DLD1 (cell line): ENCODE measurements around the gene MICOS13.
"Not testable (repeated sequence)": the region's sequence is repeated elsewhere in the genome, so short reads cannot be mapped to it uniquely, and the experiment has no call there.

Experiments
- in situ Hi-C: cut with HindIII; loops from 2 replicates; pipeline ENCODE4 v1.10.0; 2017; ENCODE audit warnings: low sequenced_read_pairs

The MICOS13 gene

DNA sequence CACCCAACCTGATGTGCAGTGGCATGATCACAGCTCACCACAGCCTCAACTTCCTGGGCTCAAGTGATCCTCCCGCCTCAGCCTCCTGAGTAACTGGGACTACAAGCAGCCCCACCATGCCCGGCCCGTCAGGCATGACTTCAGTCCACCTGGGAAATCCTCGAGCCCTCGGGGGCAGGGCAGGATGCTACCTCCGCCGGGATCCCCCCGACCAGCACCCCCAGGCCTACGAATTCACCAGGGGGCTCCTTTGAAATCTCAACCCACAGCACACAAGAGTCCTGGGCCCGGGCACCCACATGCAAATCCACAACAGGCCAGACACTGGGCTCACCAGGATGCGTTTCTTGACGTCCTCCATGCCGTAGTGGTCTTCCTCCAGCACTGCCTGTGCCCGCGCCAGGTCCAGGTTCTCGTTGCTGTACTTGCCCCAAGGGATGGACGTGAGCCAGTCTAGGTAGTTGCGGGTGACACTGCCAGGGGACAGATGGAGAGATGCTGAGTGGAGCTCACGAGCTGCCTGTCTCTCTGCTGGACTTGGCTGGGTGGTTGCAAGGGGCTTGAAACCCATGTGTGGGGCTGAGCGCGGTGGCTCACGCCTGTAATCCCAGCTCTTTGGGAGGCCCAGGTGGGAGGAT is 20.3 kb upstream of the MICOS13 start:
- in situ Hi-C loops, result no loop called here

DNA sequence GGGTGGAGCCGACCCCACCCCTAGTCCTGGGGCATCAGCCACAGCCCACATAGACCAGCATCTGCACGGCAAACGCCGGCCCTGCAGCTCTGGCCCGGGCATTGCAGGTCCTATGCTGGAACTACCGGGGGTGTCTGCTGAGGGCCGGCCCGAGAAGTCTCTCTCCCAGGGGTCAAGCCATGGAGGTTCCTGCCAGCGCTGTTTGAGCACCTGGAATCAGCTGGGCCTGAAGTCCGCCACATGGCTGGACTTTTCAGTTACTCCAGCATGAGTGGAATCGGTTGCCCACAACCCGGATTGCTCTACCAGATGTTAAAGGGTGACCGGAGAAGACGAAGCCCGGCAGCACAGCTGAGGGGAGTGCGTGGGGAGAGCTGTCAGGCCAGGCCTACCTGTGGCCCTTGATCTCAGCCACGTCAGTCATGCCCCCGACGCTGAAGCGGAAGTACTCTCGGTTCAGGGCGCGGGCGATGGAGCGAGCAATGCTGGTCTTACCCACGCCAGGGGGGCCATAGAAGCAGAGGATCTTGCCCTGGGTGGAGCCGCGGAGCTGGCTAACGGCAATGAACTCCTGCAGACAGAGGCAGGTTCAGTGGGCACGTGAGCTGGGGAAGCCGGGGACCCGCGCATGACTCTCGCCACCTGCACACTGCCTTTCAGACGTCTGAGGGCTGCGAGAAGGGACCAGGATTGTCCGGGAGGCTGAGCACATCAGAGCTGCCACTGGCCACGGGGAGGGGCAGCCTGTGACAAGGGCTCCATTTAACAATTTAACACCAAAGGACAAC is 18.5 kb upstream of the MICOS13 start:
- in situ Hi-C loops, result no loop called here

DNA sequence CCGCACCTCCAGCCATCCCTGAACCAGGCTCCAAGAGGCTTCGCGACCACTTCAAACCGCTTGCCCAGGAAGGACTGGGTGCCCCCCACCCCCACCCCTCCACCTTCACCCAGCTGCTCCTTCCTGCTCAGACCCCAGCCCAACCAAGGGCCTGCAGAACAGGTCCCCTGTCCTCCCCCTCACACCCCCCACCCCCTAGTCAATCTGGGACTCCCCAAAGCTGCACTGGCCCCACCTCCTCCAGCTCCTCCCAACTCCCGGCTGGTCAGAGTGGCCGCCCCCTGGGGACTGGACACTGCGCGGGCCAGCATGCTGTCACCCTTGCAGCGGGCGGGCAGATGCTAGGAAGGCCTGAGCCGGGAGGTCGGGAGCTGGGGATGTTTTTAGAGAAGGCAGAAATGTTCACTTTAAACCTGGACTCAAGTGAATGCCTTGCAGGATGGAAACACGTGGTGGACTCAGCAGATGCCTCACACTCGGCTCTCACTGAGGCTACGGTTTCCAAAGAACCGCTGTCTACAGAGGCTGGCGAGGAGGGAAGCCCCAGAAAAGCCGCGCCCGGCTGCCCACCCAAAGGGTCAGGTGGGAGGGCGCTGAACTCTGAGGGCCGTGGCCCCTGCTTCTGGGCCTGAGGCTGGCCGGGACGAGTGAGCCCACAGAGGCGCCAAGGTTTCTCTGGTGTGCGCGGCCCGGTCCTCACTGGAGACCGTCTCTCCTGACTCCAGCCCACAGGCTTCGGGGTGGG is 17.7 kb upstream of the MICOS13 start:
- in situ Hi-C loops, result no loop called here

DNA sequence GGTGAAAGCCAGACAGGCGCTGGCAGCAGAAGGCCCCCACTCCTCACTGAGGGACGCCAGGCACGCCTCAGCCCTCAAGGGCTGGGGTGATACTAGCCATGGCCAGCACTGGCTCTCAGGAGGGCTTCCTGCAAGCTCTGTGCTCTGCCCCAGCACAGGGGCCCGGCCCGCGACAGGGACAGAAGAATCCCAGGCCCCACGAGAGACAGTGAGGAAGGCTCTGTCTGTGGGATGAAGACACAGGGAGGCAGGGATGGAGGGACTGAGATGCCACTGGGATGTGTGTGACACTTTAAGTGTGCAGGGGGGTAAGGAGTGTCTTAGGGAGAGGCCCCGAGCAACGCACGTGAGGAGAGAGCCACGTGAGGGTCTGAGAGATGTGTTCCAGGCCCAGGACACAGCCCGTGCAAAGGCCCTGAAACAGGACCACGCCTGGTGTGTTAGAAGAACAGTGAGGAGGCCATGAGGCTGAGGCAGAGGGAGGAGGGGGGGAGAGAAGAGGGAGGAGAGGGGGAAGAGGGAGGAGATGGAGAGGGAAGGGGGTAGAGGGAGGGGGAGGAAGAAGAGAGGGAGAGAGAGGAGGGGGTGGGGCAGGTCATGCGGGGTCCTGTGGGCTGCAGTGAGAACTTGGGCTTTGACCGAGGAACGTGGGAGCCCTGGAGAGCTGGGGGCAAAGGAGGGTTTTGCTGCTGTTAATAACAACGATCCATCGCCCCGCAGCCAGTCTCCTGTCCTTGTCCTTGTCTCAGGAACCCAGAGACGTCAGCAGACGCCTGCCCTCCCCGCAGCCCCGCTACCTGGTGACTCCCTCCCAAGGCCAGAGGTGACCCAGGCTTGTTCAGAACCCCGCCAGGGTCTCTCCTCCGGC is 16.9 kb upstream of the MICOS13 start:
- in situ Hi-C loops, result no loop called here

DNA sequence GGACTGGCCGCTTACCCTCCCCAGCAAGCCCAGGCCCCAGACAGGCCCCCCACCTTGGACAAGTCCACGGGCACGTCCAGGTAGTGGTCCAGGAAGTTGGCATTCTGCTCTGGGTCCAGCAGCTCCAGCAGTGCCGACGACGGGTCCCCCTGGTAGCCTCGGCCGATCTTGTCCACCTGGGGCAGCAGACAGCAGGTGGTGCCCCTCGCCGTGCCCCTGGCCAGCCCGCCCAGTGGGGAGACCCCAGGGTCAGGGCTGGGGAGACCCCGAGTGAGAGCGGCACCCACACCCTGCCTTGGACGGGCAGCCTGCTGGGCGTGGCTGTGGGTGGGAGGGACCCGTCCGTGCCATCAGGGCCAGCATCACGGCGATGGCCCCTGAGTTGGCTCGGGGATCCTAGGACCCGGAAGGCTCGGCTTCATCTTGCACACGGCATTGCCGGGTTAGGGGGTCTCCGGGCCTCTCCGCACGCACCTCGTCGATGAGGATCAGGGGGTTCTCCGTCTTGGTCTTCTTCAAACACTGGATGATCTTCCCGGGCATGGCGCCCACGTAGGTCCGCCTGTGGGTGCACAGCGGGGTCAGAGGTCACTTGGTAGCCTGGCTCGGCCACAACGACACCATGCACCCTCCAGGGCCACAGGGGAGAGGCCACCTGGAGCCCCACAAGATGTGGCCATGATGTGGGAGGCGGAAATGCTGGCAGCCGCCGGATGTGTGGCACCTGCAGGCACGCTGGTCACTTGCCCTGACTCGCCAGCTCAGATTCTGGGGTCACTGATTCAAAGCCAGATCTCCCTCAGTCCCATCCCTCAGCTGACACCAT is 16.1 kb upstream of the MICOS13 start:
- in situ Hi-C loops, result no loop called here

DNA sequence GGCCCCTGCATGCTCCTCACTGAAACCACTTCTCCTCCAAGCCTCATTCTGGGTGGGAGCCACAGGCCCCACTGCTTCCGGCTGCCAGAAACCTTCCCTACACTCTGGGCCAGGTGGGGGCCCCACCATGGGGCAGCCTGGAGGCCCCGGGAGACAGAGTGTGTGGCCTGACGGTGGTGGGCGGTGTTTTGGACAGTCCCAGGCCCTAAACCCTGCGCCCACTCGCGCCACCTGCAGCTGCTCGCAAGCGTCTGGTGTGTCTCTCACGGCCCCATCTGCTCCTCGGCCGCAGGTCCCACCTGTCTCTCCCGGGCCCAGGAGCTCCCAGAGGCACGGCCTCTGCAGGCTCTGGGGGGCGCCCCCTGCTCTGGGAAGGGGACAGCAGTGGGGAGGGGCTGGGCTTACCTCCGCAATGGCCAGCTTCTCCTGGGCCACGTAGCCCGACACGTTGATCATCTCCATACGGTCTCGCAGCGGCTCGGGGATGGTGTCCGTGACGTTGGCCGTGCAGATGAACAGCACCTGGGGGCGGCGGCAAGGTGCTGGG is 15.4 kb upstream of the MICOS13 start:
- in situ Hi-C loops, result no loop called here

DNA sequence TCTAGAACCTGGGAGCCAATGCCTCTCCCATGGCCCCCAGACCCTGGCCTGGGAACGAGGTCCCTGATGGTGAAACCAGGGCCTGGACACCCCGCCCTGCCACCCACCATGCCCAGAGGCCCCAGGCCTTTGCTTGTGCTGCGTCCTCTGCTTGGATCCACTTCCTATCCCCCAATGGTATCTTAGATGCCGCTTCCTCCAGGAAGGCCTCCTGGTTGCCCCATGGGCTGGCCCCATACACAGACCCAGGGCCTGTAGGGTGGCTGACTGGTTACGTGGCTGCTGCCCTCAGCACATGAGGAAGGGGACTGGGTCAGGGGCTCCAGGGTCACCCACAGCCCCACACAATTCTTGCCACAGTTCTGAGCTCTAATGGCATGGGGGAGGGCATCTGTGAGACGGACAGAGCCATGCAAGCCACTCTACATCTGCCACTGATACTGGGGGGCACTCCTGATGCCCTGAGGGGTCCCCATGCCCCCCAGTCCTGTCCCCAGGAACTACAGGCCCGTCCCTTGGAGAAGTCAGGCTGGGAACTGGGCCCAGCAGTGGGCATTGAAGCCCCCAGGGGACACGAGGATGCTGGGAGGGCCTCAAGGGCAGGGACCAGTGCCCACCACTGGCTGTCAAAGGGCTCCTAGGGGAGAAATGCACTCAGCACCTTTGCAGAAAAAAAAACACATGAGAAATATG is 14.8 kb upstream of the MICOS13 start:
- in situ Hi-C loops, result no loop called here

DNA sequence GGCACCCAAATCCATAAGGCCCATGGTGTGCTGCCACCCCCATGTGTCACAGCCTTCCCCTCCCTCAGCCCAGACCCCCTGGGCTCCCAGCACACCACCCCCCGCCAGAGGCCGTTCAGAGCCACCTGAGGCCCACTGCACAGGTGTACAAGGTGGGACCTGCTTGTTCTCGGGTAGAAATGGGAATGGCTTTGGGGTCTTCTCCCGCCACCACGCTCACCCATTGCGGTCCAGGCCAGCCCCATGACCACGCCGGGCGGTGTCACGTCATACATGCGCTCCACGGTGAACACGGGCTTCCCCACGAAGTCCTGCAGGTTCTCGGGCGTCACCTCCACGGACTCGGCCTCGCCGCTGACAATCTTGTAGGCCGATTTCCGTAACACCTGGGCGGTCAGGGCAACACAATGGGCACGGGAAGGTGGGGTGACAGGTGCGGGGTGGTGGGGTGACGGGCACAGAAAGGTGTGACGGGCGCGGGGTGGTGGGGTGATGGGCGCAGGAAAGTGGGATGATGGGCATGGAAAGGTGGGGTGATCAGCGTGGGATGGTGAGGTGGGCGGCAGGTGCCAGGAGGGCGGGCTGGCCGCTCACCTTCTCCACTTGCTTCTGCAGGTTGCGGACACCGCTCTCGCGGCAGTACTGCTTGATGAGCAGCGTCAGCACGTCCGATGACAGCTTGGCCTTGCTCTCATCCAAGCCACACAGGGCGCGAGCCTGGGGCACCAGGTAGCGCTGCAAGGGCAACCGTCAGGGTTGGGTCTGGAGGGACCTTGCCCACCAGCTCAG is 14.0 kb upstream of the MICOS13 start:
- in situ Hi-C loops, result no loop called here

DNA sequence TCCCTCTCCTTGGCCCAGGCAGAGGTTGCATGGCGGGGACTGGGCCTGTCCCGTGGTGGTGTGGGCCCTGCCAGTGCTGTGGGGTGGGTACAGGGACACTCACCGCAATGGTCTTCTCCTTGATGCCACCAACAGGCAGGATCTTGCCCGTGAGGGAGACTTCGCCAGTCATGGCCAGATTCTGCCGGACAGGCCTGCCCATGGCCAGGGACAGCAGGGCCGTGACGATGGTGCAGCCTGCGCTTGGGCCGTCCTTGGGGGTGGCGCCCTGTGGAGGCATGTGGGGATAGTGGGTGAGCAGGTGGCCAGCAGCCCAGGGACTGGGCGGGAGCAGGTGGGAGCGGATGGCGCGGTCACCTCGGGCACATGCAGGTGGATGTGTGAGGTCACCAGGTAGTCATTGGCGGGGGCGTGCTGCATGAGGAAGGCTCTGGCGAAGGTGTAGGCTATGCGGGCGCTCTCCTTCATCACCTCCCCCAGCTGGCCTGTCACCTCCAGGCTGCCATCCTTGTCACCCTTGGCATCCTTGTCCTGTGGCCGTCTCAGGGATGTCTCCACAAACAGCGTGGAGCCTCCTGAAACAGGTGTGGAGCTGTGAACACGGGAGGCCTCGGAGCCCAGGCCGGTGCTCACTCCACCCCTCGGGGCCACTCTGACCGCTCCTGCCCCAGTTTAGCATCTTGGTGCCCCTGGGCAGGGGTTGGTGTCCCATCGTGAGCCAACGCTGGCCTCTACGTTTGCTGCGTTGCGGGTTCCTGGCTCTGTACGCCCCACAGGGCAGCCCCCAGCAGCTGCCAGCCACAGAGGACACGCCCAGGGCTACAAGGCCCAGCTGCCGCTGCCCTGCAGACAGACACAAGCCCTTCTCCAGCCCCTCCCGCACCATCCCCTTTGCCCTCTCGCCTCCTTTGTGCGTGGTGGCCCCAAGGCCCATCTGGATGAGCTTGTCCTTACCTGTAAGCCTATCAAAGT is 13.2 kb upstream of the MICOS13 start:
- in situ Hi-C loops, result no loop called here

DNA sequence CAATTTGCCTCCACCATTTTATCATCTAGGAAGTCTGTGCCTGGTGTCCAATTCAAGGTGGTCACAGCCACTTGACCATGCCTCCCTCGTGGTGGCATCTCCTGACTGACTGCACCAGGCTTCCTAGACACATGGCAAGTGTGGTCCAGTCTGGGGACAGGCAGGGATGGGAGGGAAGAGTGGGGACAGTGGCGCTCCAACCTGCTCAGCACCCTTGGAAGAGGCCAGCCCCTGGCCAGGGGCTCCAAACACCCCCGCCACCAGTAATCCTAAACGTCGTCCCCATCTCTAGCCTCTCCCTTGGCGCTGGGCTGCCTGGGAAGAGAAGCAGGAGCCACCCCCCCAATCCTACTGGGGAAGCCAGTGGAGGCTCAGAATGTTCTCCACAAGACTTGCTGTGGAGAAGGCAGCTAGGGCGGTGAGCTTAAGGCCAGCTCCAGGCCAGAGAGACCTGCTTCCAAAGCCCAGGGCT is 12.4 kb upstream of the MICOS13 start:
- in situ Hi-C loops, result no loop called here

DNA sequence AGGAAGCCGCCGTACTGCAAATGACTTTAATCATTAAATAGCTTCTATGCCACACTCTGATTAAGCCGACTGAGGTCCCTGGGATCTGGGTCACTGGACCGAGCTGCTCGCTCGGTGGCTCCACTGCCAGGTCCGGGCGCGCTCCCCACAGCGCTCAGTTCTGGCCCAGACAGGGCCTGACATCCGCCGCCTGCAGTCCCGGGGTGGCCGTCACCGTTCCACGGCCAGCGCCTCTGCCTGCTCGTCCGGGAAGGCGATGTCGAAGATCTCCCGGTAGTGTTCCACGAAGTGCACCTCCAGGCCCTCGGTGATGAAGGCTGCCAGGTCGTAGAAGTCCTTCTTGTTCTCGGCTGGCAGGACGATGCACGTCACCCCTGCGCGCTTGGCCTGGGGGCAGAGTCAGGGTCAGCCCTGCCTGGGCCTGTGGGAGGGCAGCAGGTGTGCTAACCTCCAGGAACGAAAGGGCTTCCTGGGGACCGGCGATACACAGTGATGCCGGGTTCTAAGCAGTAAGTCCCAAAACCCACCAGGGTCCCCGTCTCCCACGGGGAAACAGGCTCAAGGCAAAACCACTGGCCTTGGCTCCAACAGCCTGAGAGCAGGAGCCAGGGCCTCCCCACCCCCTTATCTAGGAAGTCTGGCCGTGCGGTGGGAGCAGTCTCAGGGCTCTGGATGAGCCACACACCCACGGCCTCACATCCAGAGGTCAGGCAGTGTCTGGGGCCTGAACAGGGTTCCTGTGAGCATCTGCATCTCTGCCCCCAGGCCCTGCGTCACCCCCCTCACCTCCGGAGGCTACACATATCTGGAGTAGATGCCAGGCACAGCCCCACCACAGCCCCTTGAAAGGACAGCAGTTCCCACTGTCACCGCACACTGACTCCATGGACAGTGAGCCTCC is 11.8 kb upstream of the MICOS13 start:
- in situ Hi-C loops, result no loop called here

DNA sequence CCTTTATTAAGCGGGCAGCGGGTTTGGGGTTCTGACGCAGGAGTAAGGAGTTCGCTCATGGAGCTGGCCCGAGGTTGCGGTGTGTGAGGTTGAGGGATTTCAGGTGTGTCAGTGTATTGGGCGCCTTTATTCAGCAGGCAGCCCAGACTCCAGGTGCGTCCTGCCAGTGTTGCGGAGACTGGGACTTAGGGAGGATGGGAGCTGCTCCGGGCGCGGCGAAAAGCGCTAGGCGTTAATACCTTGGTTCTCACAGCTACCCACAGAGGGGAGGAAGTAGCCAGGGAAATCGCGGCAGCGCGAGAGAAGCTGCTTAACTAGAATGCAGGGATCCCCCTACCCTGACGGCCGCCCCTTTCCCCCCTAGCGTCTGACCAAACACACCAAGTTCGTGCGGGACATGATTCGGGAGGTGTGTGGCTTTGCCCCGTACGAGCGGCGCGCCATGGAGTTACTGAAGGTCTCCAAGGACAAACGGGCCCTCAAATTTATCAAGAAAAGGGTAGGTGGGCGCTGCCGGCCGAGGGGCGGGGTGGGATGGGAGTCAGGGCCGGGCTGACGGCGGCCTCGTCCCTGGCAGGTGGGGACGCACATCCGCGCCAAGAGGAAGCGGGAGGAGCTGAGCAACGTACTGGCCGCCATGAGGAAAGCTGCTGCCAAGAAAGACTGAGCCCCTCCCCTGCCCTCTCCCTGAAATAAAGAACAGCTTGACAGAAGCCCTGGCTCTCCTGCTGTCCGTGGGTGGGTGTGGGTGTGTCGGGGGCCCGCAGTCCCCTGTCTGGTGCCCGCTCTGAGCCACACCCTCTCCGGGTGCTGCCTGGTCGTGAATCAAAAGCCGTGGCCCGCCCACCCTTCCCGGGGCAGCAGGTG is 10.9 kb upstream of the MICOS13 start:
- in situ Hi-C loops, result no loop called here

DNA sequence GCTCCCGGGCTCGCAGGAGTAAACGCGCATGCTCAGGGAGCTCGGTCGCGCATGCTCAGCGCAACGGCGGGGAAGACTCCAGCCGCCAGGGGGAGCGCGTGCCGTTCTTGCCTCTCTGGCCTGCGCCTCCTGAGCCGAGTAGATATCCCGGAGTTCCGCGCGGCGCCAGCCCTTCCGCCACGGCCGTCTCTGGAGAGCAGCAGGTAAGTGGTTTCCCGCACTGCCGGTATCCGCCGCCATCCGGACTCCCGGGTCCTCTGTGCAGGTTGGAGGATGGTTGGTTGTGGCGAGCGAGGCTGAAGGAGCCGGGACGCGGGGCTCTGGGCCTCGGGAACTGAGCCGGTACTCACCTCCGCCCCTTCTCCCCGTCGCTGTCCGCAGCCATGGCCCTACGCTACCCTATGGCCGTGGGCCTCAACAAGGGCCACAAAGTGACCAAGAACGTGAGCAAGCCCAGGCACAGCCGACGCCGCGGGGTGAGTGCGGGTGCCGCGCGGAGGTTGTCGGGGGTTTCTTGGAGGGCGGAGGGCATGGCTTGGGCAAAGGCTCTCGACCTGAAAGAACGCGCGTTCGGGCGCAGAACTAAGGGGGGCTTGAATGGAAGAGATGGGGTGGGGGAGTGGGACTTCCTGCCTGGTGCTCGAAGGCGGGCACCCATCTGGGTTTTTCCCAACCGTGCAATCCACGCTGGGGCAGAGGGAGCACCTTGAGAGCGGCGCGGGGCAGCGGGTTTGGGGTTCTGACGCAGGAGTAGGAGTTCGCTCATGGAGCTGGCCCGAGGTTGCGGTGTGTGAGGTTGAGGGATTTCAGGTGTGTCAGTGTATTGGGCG is 10.0 kb upstream of the MICOS13 start, which contains the start of gene RPL36:
RPL36 (plus strand) TSS at position 171 of the 830 bp plus-strand sequence; CDS start at position 384, 213 bp downstream.
- in situ Hi-C loops, result no loop called here

DNA sequence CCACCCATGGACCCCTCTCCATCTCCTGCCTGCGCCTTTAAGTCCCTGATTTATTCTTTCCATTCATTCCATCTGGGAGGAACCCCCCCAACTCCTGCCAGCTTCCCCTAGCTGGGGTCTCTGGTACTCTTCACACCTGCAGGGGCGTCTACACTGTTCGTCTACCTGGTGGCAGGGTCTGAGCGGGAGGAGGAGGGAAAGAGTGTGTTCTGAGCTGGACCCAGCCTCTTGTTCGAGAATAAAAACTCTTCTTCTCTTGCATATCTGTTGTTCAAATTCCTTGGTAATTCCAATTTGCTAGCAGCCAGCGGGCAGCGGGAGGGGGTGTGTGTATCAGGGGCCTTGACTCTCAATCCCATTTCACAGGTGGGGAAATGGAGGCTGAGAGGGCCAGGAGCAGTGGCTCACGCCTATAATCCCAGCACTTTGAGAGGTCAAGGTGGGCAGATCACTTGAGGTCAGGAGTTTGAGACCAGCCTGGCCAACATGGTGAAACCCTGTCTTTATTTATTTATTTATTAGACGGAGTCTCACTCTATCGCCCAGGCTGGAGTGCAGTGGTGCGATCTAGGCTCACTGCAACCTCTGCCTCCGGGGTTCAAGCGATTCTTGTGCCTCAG is 8.1 kb upstream of the MICOS13 start:
- in situ Hi-C loops, result not testable (repeated sequence)
